Lower lobe of right lung (tissue), 2 donors: ENCODE measurements around the gene AKAP6. TPM values are rescaled to one million over a fixed set of nuclear protein-coding genes. Genes with fewer than 3 reads are reported as not detected.

ENCODE experiments used
- ATAC-seq, 2 donors: fragments of 200-7000 bp; cut with Tn5 transposase; one replicate each; pipeline ENCODE4 v1.9.1; 2020 to 2022; ENCODE audit warnings: mild to moderate bottlenecking in 2 of 2, moderate library complexity in 2 of 2
- DNase-seq: peaks from one replicate; pipeline ENCODE4 v3.0.0-alpha.2; 2020
- H3K27ac ChIP-seq: fragments of 200-600 bp; one replicate; pipeline ENCODE4 v1.8.0; 2022
- H3K27me3 ChIP-seq: fragments of 200-600 bp; one replicate; pipeline ENCODE4 v1.8.0; 2022; ENCODE audit warnings: low read depth
- H3K36me3 ChIP-seq: fragments of 200-600 bp; one replicate; pipeline ENCODE4 v1.8.0; 2022; ENCODE audit warnings: mild to moderate bottlenecking
- H3K4me1 ChIP-seq: fragments of 200-600 bp; one replicate; pipeline ENCODE4 v1.8.0; 2022
- H3K4me3 ChIP-seq: fragments of 200-600 bp; one replicate; pipeline ENCODE4 v1.8.0; 2022; ENCODE audit warnings: mild to moderate bottlenecking
- H3K9me3 ChIP-seq: fragments of 200-600 bp; one replicate; pipeline ENCODE4 v1.8.0; 2022
- CTCF ChIP-seq: fragments of 200-600 bp; IDR thresholded peaks from one replicate; pipeline ENCODE4 v1.8.0; 2022; ENCODE audit warnings: antibody characterized with exemption, mild to moderate bottlenecking
- intact Hi-C: fragments of 100-400 bp; cut with DNase I; formaldehyde crosslinking; loops from one replicate; pipeline ENCODE4 v1.11.0; 2022
- total RNA-seq: library from RNA; stranded (reverse); fragmentation: NEBNext Ultra II Directional; extraction: Animal tissue kit (Norgen Biotek cat#: 25700); gene quantifications from one replicate; pipeline ENCODE4 v1.2.1, GENCODE V29; 2021
- donor health status: DM: no; HTN: yes; CAD: no; lungs with severe emphysema.

Gene AKAP6
- total RNA-seq, 1 donor from 2014 or later = 8.6 TPM

- no peak for TF ChIP-seq CTCF
- H3K4me1 ChIP-seq = peaks cover 5% of the 10 kb centered on the region
- DNase-seq = no peak
- intact Hi-C loops = no loop called here
- H3K27ac ChIP-seq = no peak overlapping the region
- H3K4me3 ChIP-seq = no peak overlapping the region
- ATAC-seq = peak; percentile 43 to 45
- no peaks in the 10 kb centered on the region for H3K36me3 ChIP-seq
- H3K9me3 ChIP-seq = no peaks in the 10 kb centered on the region
- no peaks in the 10 kb centered on the region for H3K27me3 ChIP-seq
These were observed 144.4 kb downstream of the AKAP6 start for GRCh38 chr14:32473464-32473855.

GRCh38 chr14:32474478-32475195, 145.5 kb downstream of the AKAP6 start:
- DNase-seq (no peak), ATAC-seq (no peak)
- intact Hi-C loops = no loop called here
- Histone ChIP-seq H3K9me3 (no peaks in the 10 kb centered on the region), H3K36me3 (no peaks in the 10 kb centered on the region), H3K27ac (no peak overlapping the region), H3K4me3 (no peak overlapping the region), H3K27me3 (no peaks in the 10 kb centered on the region), H3K4me1 (peaks cover 5% of the 10 kb centered on the region)
- TF ChIP-seq CTCF = no peak

GRCh38 chr14:32476532-32476931, 147.4 kb downstream of the AKAP6 start:
- no peak for TF ChIP-seq CTCF
- Histone ChIP-seq H3K27me3 (no peaks in the 10 kb centered on the region), H3K36me3 (no peaks in the 10 kb centered on the region), H3K4me3 (no peak overlapping the region), H3K4me1 (peaks cover 5% of the 10 kb centered on the region), H3K27ac (no peak overlapping the region), H3K9me3 (no peaks in the 10 kb centered on the region)
- ATAC-seq (no peak), DNase-seq (no peak)
- intact Hi-C loops = no loop called here

- ATAC-seq = no peak
These were observed 148.3 kb downstream of the AKAP6 start for GRCh38 chr14:32477396-32477795.

GRCh38 chr14:32478050-32478449, 149.0 kb downstream of the AKAP6 start:
- no peak overlapping the region for H3K27ac ChIP-seq
- intact Hi-C loops = no loop called here
- ATAC-seq (no peak), DNase-seq (no peak)
- H3K4me1 ChIP-seq = peaks cover 4% of the 10 kb centered on the region
- TF ChIP-seq CTCF = no peak
- H3K9me3 ChIP-seq = no peaks in the 10 kb centered on the region
- H3K27me3 ChIP-seq = no peaks in the 10 kb centered on the region
- H3K4me3 ChIP-seq = no peak overlapping the region
- no peaks in the 10 kb centered on the region for H3K36me3 ChIP-seq

More at GRCh38 chr14:32477396-32477795, 148.3 kb downstream of the AKAP6 start:
- no peaks in the 10 kb centered on the region for H3K36me3 ChIP-seq
- H3K4me1 ChIP-seq = peaks cover 5% of the 10 kb centered on the region
- no peak for TF ChIP-seq CTCF
- no peak overlapping the region for H3K4me3 ChIP-seq
- H3K9me3 ChIP-seq = no peaks in the 10 kb centered on the region
- no peak for DNase-seq
- intact Hi-C loops = no loop called here
- H3K27me3 ChIP-seq = no peaks in the 10 kb centered on the region
- H3K27ac ChIP-seq = no peak overlapping the region
